Heart right ventricle (tissue), 16 donors: ENCODE results near the gene CLPTM1L. TPM values are rescaled to one million over a fixed set of nuclear protein-coding genes. Genes with fewer than 3 reads are reported as not detected.
"Not testable (repeated sequence)": the region's sequence is repeated elsewhere in the genome, so short reads cannot be mapped to it uniquely, and the experiment has no call there.

Experiments used
- ATAC-seq, 8 donors: fragments of 200-7000 bp; cut with Tn5 transposase; one replicate each; pipeline ENCODE4 v1.9.1; 2020; ENCODE audit warnings: mild to moderate bottlenecking in 8 of 8, moderate library complexity in 8 of 8, moderate number of reproducible peaks in 1 of 8
- DNase-seq, 2 donors: peaks; one replicate each; pipeline ENCODE4 v3.0.0-alpha.2; 2020
- H3K27ac ChIP-seq, 10 donors: fragments of 200-600 bp; sonication (generic) in 2 of 10; one replicate each; pipeline versions ENCODE4 v1.5.0 to v1.8.0; 2020 to 2022; ENCODE audit warnings: mild to moderate bottlenecking in 3 of 10
- H3K27me3 ChIP-seq, 7 donors: fragments of 200-600 bp; one replicate each; pipeline ENCODE4 v1.8.0; 2021 to 2022; ENCODE audit warnings: mild to moderate bottlenecking in 2 of 7
- H3K36me3 ChIP-seq, 9 donors: fragments of 200-600 bp; sonication (generic) in 1 of 9; one replicate each; pipeline versions ENCODE4 v1.5.0 to v1.8.0; 2020 to 2022; ENCODE audit warnings: mild to moderate bottlenecking in 2 of 9
- H3K4me1 ChIP-seq, 9 donors: fragments of 200-600 bp; sonication (generic) in 1 of 9; one replicate each; pipeline versions ENCODE4 v1.5.0 to v1.8.0; 2020 to 2022; ENCODE audit warnings: mild to moderate bottlenecking in 4 of 9
- H3K4me3 ChIP-seq, 10 donors: fragments of 200-600 bp; sonication (generic) in 2 of 10; one replicate each; pipeline versions ENCODE4 v1.5.0 to v1.8.0; 2020 to 2022; ENCODE audit warnings: mild to moderate bottlenecking in 7 of 10, moderate library complexity in 2 of 10
- H3K9me3 ChIP-seq, 11 donors: fragments of 200-600 bp in 10 of 11; sonication (generic) in 2 of 11; one replicate each; pipeline versions ENCODE4 v1.5.0 to v1.8.0; 2013 to 2022; ENCODE audit warnings: mild to moderate bottlenecking in 2 of 11, control low read depth in 1 of 11, moderate library complexity in 1 of 11
- CTCF ChIP-seq, 9 donors: fragments of 200-600 bp; sonication (generic) in 2 of 9; IDR thresholded peaks; one replicate each; pipeline versions ENCODE4 v1.5.0 to v1.8.0; 2021 to 2022; ENCODE audit warnings: antibody characterized with exemption in 9 of 9, mild to moderate bottlenecking in 5 of 9, moderate library complexity in 1 of 9
- WGBS, 2 donors: extraction: QIAGEN DNeasy Blood & Tissue Kit; methylation state at CpG; one replicate each; pipeline ENCODE4 v1.1.7; 2013; ENCODE audit warnings: inconsistent platforms in 1 of 2; 5-methylcytosine and 5-hydroxymethylcytosine counted together
- intact Hi-C, 10 donors: fragments of 100-400 bp; cut with DNase I; formaldehyde crosslinking; loops; one replicate each; pipeline versions ENCODE4 v1.11.1 to v1.14.2; 2022
- polyA plus RNA-seq, 2 donors: library from polyadenylated mRNA; stranded (reverse); fragments of 200-250 nt; gene quantifications; one replicate each; pipeline ENCODE4 v1.2.3, GENCODE V29; 2013
- total RNA-seq, 10 donors: library from RNA; stranded (reverse); fragmentation: NEBNext Ultra II Directional in 3 of 10; extraction: Animal tissue kit (Norgen Biotek cat#: 25700) in 3 of 10; gene quantifications; one replicate each; pipeline versions ENCODE4 v1.2.1 to v1.2.4, GENCODE V29; 2021 to 2023
- donor health status: Arrhythmogenic right ventricular cardiomyopathy.
- donor health status: ischemic (EF 13 %, LVEDD 7.1; RV severe dilation, severe dysfunction).
- donor health status: healthy with polysubstance abuse.
- donor health status: DM: no; HTN: yes; CAD: no.
- donor health status: DM: no; HTN: no; CAD: no.
- donor health status: ischemic (EF 25% LVEDD 6.9; RV normal size, moderate dysfunction).
- donor health status: ischemic (EF 25% LVEDD 5.7; RV mildly dilated, moderate dysfunction).
- donor health status: healthy.
- donor health status: DM: yes; HTN: yes; CAD: no.
- donor health status: Ischemic cardiomyopathy.
- donor health status: ischemic (EF 35%, LVEDD 5.7; RV mildly dilated, moderate dysfunction).
- donor health status: nonischemic (EF 11% LVEDD 7.7; RV severe dilation, severe dysfunction).
- donor health status: DM: yes; HTN: yes; CAD: no.
- donor health status: PGD.
- donor health status: ischemic (EF 29% LVEDD 5.4; RV normal size, mild dysfunction).
- donor health status: nonischemic (EF 23%, LVEDD 6.1; RV moderate dilation, normal function).

Gene CLPTM1L
- total and polyA plus RNA-seq, 12 donors, result 21.5 to 78.0 (median 32.5) TPM

GRCh38 chr5:1341863-1342262 lies 3.0 kb downstream of the CLPTM1L start:
- intact Hi-C loops, result no loop called here
- DNase-seq, result no peak
- H3K36me3 ChIP-seq, result peaks cover 4 to 63% (median 40%) of the 10 kb centered on the region in 9 donors
- TF ChIP-seq CTCF (IDR thresholded peaks at IDR 0.05), result no peak
- no peak for ATAC-seq
- H3K4me1 ChIP-seq, result peaks cover 3 to 28% (median 23%) of the 10 kb centered on the region in 9 donors
- H3K27me3 ChIP-seq, result no peaks in the 10 kb centered on the region
- H3K4me3 ChIP-seq, result no peak overlapping the region
- 91 to 94% methylated on average over 15 of the region's 15 CpGs for WGBS, 2 donors
- H3K27ac ChIP-seq, result no peak overlapping the region
- H3K9me3 ChIP-seq, result no peaks in the 10 kb centered on the region

GRCh38 chr5:1339818-1340210 lies 5.1 kb downstream of the CLPTM1L start:
- intact Hi-C loops, DNase-seq, H3K27me3 ChIP-seq, ATAC-seq, H3K27ac ChIP-seq, H3K9me3 ChIP-seq, H3K4me3 ChIP-seq: not testable (repeated sequence)
- peaks cover 3 to 19% (median 14%) of the 10 kb centered on the region in 9 donors for H3K4me1 ChIP-seq
- H3K36me3 ChIP-seq, result peaks cover 4 to 83% (median 61%) of the 10 kb centered on the region in 9 donors
- WGBS, 2 donors, result 90% methylated on average over 14 to 17 of the region's 17 CpGs

DNA sequence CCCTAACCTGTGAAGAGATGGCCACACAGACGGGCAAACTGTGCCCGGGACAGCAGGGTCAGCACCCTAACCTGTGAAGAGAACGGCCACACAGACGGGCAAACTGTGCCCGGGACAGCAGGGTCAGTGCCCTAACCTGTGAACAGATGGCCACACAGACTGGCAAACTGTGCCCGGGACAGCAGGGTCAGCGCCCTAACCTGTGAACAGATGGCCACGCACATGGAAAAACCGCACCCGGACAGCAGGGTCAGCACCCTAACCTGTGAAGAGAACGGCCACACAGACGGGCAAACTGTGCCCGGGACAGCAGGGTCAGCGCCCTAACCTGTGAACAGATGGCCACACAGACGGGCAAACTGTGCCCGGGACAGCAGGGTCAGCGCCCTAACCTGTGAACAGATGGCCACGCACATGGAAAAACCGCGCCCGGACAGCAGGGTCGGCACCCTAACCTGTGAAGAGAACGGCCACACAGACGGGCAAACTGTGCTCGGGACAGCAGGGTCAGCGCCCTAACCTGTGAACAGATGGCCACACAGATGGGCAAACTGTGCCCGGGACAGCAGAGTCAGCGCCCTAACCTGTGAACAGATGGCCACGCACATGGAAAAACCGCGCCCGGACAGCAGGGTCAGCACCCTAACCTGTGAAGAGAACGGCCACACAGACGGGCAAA lies 5.6 kb downstream of the CLPTM1L start:
- peaks cover 3 to 17% (median 13%) of the 10 kb centered on the region in 9 donors for H3K4me1 ChIP-seq
- DNase-seq, result not testable (repeated sequence)

GRCh38 chr5:1338506-1339070 lies 6.3 kb downstream of the CLPTM1L start:
- 95% methylated on average over 22 of the region's 22 CpGs for WGBS, 2 donors
- H3K36me3 ChIP-seq, result peaks cover 4 to 94% (median 72%) of the 10 kb centered on the region in 9 donors
- DNase-seq, result no peak

More for the DNA sequence above, 5.6 kb downstream of the CLPTM1L start:
- H3K27me3 ChIP-seq, ATAC-seq, H3K9me3 ChIP-seq, H3K4me3 ChIP-seq, H3K27ac ChIP-seq, intact Hi-C loops: not testable (repeated sequence)
- WGBS, 2 donors, result 96% methylated on average over 31 to 33 of the region's 34 CpGs
- H3K36me3 ChIP-seq, result peaks cover 4 to 89% (median 65%) of the 10 kb centered on the region in 9 donors

GRCh38 chr5:1338196-1338490 lies 6.8 kb downstream of the CLPTM1L start:
- WGBS, 2 donors, result 90 to 97% methylated on average over 12 of the region's 12 CpGs
- H3K36me3 ChIP-seq, result peaks cover 4 to 92% (median 72%) of the 10 kb centered on the region in 9 donors

More at GRCh38 chr5:1338506-1339070, 6.3 kb downstream of the CLPTM1L start:
- no peak for TF ChIP-seq CTCF (IDR thresholded peaks at IDR 0.05)
- intact Hi-C loops, result no loop called here
- Histone ChIP-seq H3K4me3 (no peak overlapping the region), H3K9me3 (no peaks in the 10 kb centered on the region), H3K4me1 (peaks cover 0 to 10% (median 6%) of the 10 kb centered on the region in 9 donors), H3K27me3 (no peaks in the 10 kb centered on the region), H3K27ac (no peak overlapping the region)
- no peak for ATAC-seq

More at GRCh38 chr5:1338196-1338490, 6.8 kb downstream of the CLPTM1L start:
- ATAC-seq (no peak), DNase-seq (no peak)
- Histone ChIP-seq H3K27ac (no peak overlapping the region), H3K4me1 (peaks cover 0 to 6% (median 1%) of the 10 kb centered on the region in 9 donors), H3K4me3 (no peak overlapping the region), H3K27me3 (no peaks in the 10 kb centered on the region), H3K9me3 (no peaks in the 10 kb centered on the region)
- intact Hi-C loops, result no loop called here
- TF ChIP-seq CTCF (IDR thresholded peaks at IDR 0.05), result no peak
